HG03457 (cell line): ENCODE data around the gene METTL17.

ENCODE experiments used
- ATAC-seq: cut with Tn5 transposase; IDR thresholded peaks from one replicate; pipeline ENCODE4 v1.9.1; 2021; ENCODE audit warnings: moderate number of reproducible peaks; ENCODE audit not compliant: unreplicated experiment

METTL17 gene

GRCh38 chr14:21041676-21042433 is 52.1 kb downstream of the METTL17 start, which contains the start of gene RNASE7:
Gene RNASE7, plus strand, starts transcription at chr14:21042362. Its CDS starts 631 bp downstream, at chr14:21042993.
- no peak for ATAC-seq

GRCh38 chr14:21042918-21043317 is 53.1 kb downstream of the METTL17 start:
- ATAC-seq = no peak

GRCh38 chr14:21043387-21043973 is 53.7 kb downstream of the METTL17 start:
- ATAC-seq = no peak

- ATAC-seq = no peak
Measured at GRCh38 chr14:21043974-21044618, 54.3 kb downstream of the METTL17 start.
